GM13977 (cell line): ENCODE data around the gene MGAT5.

Experiments used
- DNase-seq: peaks from one replicate; pipeline ENCODE4 v3.0.0; 2012; ENCODE audit warnings: low spot score
- CTCF ChIP-seq: IDR thresholded peaks from 2 replicates; pipeline ENCODE4 v1.5.1; 2012; ENCODE audit warnings: mild to moderate bottlenecking, control low read depth; ENCODE audit not compliant: insufficient read depth; ENCODE audit errors: extremely low read depth, missing control alignments
- in situ Hi-C: fragments of 300-500 bp; cut with MboI; formaldehyde crosslinking; loops from one replicate; pipeline ENCODE4 v1.12.0; 2022; ENCODE audit warnings: low sequenced_read_pairs, low pct_unique_long_range_greater_than_20kb, mixed read lengths, inconsistent platforms; ENCODE audit not compliant: unreplicated experiment

MGAT5 gene

GRCh38 chr2:134454931-134455330 lies 201.1 kb downstream of the MGAT5 start:
- no peak for DNase-seq
- TF ChIP-seq CTCF, result no peak
- in situ Hi-C loops, result no loop called here

GRCh38 chr2:134455426-134455825 lies 201.6 kb downstream of the MGAT5 start:
- TF ChIP-seq CTCF, result no peak
- no peak for DNase-seq
- in situ Hi-C loops, result no loop called here

- TF ChIP-seq CTCF, result no peak
- in situ Hi-C loops, result no loop called here
Measured at GRCh38 chr2:134457353-134457752, 203.5 kb downstream of the MGAT5 start.

GRCh38 chr2:134457765-134458472 lies 204.0 kb downstream of the MGAT5 start:
- in situ Hi-C loops, result no loop called here
- no peak for DNase-seq
- TF ChIP-seq CTCF, result no peak

More at GRCh38 chr2:134457353-134457752, 203.5 kb downstream of the MGAT5 start:
- no peak for DNase-seq

- no peak for TF ChIP-seq CTCF
- no peak for DNase-seq
- in situ Hi-C loops, result no loop called here
Measured at GRCh38 chr2:134458473-134458853, 204.6 kb downstream of the MGAT5 start.

- TF ChIP-seq CTCF, result no peak
- no peak for DNase-seq
- in situ Hi-C loops, result no loop called here
Measured at GRCh38 chr2:134458950-134459349, 205.1 kb downstream of the MGAT5 start.
